Glutamatergic neuron (in vitro differentiated cells): ENCODE measurements around the gene EEPD1. TPM values are rescaled to one million over a fixed set of nuclear protein-coding genes. Genes with fewer than 3 reads are reported as not detected.

Experiments used
- DNase-seq: peaks from one replicate; pipeline ENCODE4 v3.0.0; 2022
- H3K27ac Mint-ChIP-seq: one replicate; pipeline ENCODE4 v1.8.0; 2020; ENCODE audit warnings: mild to moderate bottlenecking, mixed read lengths, inconsistent platforms; ENCODE audit not compliant: unreplicated experiment
- H3K27me3 Mint-ChIP-seq: one replicate; pipeline ENCODE4 v1.8.0; 2020; ENCODE audit warnings: mild to moderate bottlenecking, moderate library complexity, mixed read lengths, inconsistent platforms; ENCODE audit not compliant: unreplicated experiment
- H3K36me3 Mint-ChIP-seq: one replicate; pipeline ENCODE4 v1.8.0; 2020; ENCODE audit warnings: mild to moderate bottlenecking, mixed read lengths, inconsistent platforms; ENCODE audit not compliant: unreplicated experiment
- H3K4me1 Mint-ChIP-seq: one replicate; pipeline ENCODE4 v1.8.0; 2020; ENCODE audit warnings: mild to moderate bottlenecking, low read depth, mixed read lengths, inconsistent platforms; ENCODE audit not compliant: unreplicated experiment
- H3K4me3 Mint-ChIP-seq: one replicate; pipeline ENCODE4 v1.8.0; 2020; ENCODE audit warnings: mild to moderate bottlenecking, mixed read lengths, inconsistent platforms; ENCODE audit not compliant: unreplicated experiment
- H3K9me3 Mint-ChIP-seq: one replicate; pipeline ENCODE4 v1.8.0; 2020; ENCODE audit warnings: mild to moderate bottlenecking, moderate library complexity, mixed read lengths, inconsistent platforms; ENCODE audit not compliant: unreplicated experiment
- total RNA-seq: library from RNA; stranded (reverse); fragmentation: NEBNext Ultra II Directional; extraction: Animal tissue kit (Norgen Biotek cat#: 25700); gene quantifications from one replicate; pipeline ENCODE4 v1.2.1, GENCODE V29; 2021; ENCODE audit not compliant: unreplicated experiment
- TF ChIP-seq, protein P1 (sequence below): fragments of 200-600 bp; sonication (generic); IDR thresholded peaks from one replicate; pipeline ENCODE4 v1.5.0; 2021; ENCODE audit not compliant: partially characterized antibody, unreplicated experiment

The EEPD1 gene
- total RNA-seq, 1 donor from 2014 or later: 63.9 TPM

DNA sequence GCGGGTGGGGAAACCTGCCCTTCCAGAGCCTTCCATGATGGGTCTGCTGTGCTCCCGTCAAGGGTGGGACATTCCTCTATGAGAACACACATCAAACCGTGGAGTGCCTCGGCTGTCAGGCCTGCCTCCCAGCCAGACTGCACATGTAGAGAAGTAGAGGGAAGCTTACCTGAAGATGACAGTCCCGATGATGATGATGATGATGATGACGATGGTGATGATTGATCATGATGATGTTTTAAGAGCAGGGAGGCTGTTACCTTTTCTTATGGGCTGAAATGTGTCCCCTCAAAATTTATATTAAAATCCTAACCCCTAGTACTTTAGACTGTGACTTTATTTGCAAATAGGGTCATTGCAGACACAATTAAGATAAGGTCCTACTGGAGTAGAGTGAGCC, 160.6 kb downstream of the EEPD1 start:
- no peaks in the 10 kb centered on the region for H3K9me3 Mint-ChIP-seq
- DNase-seq: no peak
- TF ChIP-seq, protein P1, sequence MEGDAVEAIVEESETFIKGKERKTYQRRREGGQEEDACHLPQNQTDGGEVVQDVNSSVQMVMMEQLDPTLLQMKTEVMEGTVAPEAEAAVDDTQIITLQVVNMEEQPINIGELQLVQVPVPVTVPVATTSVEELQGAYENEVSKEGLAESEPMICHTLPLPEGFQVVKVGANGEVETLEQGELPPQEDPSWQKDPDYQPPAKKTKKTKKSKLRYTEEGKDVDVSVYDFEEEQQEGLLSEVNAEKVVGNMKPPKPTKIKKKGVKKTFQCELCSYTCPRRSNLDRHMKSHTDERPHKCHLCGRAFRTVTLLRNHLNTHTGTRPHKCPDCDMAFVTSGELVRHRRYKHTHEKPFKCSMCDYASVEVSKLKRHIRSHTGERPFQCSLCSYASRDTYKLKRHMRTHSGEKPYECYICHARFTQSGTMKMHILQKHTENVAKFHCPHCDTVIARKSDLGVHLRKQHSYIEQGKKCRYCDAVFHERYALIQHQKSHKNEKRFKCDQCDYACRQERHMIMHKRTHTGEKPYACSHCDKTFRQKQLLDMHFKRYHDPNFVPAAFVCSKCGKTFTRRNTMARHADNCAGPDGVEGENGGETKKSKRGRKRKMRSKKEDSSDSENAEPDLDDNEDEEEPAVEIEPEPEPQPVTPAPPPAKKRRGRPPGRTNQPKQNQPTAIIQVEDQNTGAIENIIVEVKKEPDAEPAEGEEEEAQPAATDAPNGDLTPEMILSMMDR: no peak
- H3K36me3 Mint-ChIP-seq: no peaks in the 10 kb centered on the region
- peaks cover 3% of the 10 kb centered on the region for H3K27me3 Mint-ChIP-seq
- peaks cover 4% of the 10 kb centered on the region for H3K4me1 Mint-ChIP-seq
- no peak overlapping the region for H3K27ac Mint-ChIP-seq
- H3K4me3 Mint-ChIP-seq: no peak overlapping the region

DNA sequence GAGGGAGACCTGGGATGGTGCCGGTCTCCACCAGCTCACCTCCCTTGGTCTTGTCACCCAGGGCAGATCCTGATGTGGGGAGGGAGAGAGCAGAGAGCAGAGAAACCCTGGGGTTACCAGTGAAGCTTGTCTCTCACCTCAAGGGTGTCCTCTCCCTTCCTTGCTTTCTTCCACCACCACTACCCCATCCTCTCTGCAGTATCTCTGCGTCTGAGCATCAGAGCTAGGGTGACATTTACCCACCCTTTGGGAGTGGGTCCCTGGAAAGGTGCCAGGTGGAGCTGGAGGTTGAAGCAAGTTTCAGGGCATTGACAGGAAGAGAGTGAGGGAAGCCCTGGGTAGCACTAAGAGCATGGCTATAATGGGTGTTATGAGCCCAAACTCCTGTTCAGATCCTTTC, 161.4 kb downstream of the EEPD1 start:
- no peaks in the 10 kb centered on the region for H3K4me1 Mint-ChIP-seq
- TF ChIP-seq, protein P1: no peak

DNA sequence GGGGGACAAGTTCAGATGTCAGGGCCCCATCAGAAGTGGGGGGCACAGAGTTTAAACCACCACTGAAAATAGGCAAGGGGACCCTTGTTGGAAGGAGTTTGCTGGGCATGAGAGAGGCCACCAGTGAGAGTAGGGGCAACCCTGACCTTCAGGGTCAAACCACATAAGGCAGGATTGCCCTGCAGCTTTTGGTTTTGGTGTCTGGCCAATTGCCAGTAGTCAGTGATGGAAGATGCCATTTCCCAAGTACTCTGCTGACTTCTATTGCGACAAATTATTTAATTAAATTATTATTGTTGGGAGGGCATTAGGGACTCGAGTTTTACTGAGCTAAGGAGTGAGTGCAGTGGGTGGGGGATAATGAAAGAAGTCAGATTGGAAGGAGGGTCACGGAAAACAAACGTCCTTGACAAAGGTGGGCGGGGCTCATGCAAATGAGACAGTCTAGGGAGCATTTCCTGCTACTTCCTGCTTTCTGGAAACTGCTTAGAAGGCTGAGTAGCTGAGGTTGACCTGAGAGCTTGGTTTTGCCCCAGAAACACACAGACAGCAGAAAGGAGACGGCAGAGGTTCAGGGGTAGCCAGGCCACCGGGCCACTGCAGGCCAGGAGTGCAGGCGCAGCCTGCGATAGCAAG, 162.4 kb downstream of the EEPD1 start:
- no peak overlapping the region for H3K4me3 Mint-ChIP-seq
- H3K27me3 Mint-ChIP-seq: peaks cover 6% of the 10 kb centered on the region
- DNase-seq: no peak
- peaks cover 3% of the 10 kb centered on the region for H3K36me3 Mint-ChIP-seq
- peaks cover 2% of the 10 kb centered on the region for H3K9me3 Mint-ChIP-seq
- no peaks in the 10 kb centered on the region for H3K4me1 Mint-ChIP-seq
- TF ChIP-seq, protein P1: no peak
- H3K27ac Mint-ChIP-seq: no peak overlapping the region

More for the DNA sequence above, 161.4 kb downstream of the EEPD1 start:
- no peaks in the 10 kb centered on the region for H3K36me3 Mint-ChIP-seq
- H3K27me3 Mint-ChIP-seq: peaks cover 3% of the 10 kb centered on the region
- no peak overlapping the region for H3K27ac Mint-ChIP-seq
- DNase-seq: no peak
- no peak overlapping the region for H3K4me3 Mint-ChIP-seq
- no peaks in the 10 kb centered on the region for H3K9me3 Mint-ChIP-seq

DNA sequence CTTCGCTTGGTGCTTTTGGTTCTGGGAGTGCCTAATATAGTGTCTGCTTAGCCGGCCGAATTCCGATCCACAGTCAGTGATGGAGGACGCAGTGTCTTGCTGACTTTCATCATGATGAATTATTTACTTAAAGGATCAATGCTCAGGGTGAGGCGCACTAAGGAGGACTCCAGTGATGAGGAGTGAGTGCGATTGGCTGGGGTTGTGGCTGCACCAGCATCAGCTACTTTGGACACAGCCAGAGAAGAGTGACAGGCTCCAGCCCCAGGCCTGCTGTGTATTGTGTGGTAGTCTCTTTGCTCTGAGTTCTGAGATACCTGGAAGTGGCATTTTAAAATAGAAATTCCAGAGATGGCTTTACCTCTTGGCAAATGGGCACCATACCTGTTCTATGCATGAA, 163.3 kb downstream of the EEPD1 start:
- peaks cover 6% of the 10 kb centered on the region for H3K27me3 Mint-ChIP-seq
- TF ChIP-seq, protein P1: no peak
- H3K27ac Mint-ChIP-seq: no peak overlapping the region
- peaks cover 7% of the 10 kb centered on the region for H3K9me3 Mint-ChIP-seq
- peaks cover 7% of the 10 kb centered on the region for H3K36me3 Mint-ChIP-seq
- no peak overlapping the region for H3K4me3 Mint-ChIP-seq
- DNase-seq: no peak
- H3K4me1 Mint-ChIP-seq: no peaks in the 10 kb centered on the region

DNA sequence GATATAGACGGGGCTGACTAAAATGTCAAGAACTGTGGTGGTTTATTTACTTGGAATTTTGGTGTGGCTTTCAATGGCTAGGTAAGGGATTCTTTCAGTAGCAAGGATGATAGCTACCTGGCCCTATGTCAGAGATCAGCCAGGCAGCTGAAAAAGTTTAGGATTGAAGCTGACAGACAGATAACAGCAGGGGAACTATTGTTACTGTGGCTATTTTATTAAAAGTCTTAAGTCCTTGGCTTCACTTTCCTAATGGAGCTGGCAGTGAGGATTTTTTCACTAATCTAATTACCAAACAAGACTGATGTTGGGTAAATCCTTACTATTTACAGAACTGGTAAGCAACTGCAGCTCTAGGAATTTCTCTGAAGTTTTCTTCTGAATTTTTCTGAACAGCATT, 164.2 kb downstream of the EEPD1 start:
- Mint-ChIP-seq H3K4me3 (no peak overlapping the region), H3K27ac (no peak overlapping the region), H3K27me3 (peaks cover 6% of the 10 kb centered on the region), H3K9me3 (peaks cover 9% of the 10 kb centered on the region), H3K4me1 (no peaks in the 10 kb centered on the region), H3K36me3 (peaks cover 12% of the 10 kb centered on the region)
- TF ChIP-seq, protein P1: no peak
- no peak for DNase-seq
